Hippocampal formation (tissue), 2 donors: ENCODE results near the gene OR10A3.
"Not testable (repeated sequence)": the region's sequence is repeated elsewhere in the genome, so short reads cannot be mapped to it uniquely, and the experiment has no call there.

ENCODE experiments used
- DNase-seq, 2 donors: peaks; one replicate each; lab custom pipeline; 2025; lab: John Stamatoyannopoulos, UW

The OR10A3 gene

GRCh38 chr11:7941608-7942007 lies at the start of gene OR10A3:
Gene OR10A3, minus strand, starts transcription at chr11:7941708. Its CDS starts 2,188 bp downstream, at chr11:7939520.
- no peak for DNase-seq

- not testable (repeated sequence) for DNase-seq
Observed at GRCh38 chr11:7987560-7987883, 46.0 kb upstream of the OR10A3 start.

DNA sequence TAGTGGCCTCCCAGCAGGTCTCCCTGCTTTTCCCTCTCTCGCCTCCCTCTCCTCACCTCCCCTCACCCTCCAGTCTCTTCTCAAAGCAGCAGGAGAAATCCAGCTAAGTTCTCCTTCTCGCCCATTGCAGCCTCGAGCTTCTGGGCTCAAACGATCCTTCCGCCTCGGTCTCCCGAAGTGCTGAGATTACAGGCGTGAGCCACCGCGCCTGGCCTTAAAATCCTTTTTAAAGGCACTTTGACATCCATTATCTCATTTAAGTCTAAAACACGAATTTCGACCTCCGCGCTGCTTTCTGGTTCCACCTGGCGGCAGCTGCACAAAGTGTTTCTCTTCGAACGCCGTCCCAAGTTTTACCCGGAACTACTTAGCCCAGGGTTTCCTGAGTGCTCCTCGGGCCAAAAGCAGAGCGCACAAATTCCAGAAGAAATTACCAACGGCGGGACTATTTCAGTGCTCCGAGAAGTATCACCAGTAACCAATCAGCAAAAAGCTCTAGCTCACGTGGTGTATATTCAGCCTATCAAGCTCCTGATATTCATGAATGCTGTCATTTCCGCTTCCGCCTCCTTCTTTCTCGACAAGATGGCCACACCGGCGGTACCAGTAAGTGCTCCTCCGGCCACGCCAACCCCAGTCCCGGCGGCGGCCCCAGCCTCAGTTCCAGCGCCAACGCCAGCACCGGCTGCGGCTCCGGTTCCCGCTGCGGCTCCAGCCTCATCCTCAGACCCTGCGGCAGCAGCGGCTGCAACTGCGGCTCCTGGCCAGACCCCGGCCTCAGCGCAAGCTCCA lies 45.5 kb upstream of the OR10A3 start, which contains the start of gene EIF3F:
EIF3F (plus strand) TSS at position 570 of the 792 bp plus-strand sequence; CDS start at position 586, 16 bp downstream.
- peak; percentile 92 to 100 for DNase-seq

DNA sequence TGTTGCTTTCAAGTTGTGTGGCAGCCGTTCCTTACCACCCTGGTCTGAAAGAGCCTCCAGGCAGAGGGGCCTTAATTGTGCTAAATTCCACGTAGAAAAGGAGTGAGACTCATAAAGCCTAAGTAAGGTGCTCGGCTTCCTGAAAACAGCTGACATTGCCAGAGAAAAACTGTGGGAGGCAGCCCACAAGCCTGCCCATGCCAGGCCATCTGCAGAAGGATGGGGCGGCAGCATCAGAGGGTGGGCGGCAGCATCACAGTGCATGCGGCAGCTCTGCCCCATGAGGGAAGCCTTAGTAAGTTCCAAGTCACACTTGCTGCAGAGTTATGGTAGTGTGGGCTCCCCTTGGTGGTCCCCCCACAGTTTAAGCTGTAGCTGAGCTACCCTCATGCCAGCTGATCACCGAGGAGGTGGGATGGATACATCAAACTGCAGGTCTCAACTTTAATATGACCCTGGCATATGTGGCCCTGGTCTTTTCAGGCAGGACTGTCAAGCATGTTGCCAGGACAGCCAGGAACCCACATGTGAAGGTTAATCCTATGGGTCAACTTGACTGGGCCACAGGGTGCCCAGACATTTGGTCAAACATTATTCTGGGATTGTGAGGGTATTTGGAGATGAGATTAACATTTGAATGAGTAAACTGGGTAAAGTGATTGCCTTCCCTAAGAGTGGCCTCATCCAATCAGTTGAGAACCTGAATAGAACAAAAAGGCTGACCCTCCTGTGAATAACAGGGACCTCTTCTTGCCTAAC lies 42.5 kb upstream of the OR10A3 start:
- no peak for DNase-seq

DNA sequence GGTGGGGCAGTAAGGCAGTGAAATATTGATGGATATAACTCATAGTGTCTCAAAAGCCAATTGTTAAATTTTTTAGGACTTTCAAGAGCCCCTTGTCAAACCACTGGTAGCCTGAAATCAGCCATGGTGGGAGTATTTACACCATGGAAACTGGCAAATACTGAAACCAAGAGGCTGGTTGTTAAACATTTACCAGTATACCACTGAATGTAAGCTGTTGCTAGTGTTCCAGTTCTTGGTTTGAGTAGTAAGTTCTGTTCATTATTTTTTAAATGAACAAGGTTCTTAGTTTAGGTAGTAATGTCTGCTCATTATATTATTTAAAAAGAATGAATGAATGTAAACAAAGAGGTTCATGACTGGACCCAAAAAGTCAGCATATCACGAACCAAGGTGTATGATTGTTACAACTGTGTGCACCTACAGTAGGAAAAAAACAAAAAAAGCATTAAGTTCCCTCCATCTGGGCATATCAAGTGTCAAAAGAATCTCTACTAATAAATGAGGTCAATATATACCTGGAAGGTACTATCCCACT lies 41.1 kb upstream of the OR10A3 start:
- no peak for DNase-seq

DNA sequence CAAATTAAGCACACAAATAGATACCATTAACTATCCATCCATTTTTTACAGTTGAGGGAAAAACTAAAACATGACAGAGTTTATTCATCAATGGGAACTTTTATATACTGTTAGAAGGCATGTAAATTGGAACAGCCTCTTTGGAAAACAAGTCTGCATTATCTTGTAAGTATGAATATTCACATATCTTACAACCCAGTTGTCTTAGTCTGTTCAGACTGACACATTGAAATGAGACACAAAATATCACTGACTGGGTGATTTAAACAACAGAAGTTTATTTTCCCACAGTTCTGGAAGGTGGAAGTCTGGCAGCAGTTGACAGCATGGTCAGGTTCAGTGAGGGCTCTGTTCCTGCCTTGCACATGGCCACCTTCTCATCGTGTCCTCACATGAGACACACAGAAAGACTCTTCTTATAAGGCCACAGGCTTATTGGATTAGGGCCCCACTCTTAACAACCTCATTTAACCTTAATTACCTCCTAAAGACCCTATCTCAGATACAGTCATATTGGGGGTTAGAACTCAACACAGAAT lies 40.2 kb upstream of the OR10A3 start:
- DNase-seq, result no peak

DNA sequence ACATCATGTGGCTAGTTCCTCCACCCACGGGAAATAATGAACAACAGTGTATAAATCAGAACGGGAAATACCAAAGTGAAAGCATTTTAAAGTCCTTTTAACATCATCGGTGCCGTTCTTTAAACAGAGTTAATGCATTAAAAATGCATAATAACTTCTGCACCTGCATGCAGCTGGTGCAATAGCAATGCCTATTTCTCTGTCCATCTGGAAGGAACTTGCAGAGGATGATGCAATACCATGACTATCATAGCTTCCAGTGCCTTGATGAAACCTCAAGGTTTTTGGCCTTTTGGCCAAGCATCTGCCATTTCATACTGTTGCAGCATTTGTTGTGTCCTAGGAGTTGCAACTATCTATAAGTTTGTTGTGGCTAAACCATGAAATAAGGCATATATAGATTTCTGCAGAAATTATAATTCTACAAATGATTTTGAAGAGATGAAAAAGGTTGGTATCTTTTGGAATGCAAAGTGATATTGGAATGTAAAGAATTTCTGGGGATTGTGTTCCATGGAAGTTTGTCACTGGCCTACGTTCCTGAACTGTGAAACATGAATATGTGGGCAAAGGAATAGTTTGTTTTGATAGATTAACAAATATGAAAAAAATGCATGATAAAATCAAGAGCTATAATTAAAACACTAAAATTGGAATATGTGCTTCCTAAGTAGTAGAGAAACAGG lies 35.9 kb upstream of the OR10A3 start:
- no peak for DNase-seq

- no peak for DNase-seq
Observed at GRCh38 chr11:7974668-7975067, 33.2 kb upstream of the OR10A3 start.

DNA sequence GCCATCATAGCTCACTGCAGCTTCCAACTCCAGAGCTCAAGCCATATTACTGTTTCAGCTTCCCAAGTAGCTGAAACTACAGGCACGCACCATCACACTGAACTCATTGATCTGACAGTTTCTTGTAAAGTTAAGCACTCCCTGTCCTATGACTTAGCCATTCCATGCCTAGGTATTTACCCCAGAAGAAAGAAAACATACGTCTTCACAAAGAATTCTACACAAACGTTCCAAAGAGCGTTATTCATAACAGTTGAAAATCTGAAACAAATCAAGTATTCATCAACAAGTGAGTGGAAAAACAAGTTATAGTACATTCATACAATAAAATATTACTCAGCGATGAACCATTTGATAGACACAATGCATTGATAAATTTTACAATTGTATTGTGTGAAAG lies 31.5 kb upstream of the OR10A3 start:
- no peak for DNase-seq

- DNase-seq, result no peak
Observed at GRCh38 chr11:7971846-7972245, 30.3 kb upstream of the OR10A3 start.

- DNase-seq, result no peak
Observed at GRCh38 chr11:7969756-7970646, 28.5 kb upstream of the OR10A3 start.

GRCh38 chr11:7968686-7969085 lies 27.2 kb upstream of the OR10A3 start:
- DNase-seq, result no peak

DNA sequence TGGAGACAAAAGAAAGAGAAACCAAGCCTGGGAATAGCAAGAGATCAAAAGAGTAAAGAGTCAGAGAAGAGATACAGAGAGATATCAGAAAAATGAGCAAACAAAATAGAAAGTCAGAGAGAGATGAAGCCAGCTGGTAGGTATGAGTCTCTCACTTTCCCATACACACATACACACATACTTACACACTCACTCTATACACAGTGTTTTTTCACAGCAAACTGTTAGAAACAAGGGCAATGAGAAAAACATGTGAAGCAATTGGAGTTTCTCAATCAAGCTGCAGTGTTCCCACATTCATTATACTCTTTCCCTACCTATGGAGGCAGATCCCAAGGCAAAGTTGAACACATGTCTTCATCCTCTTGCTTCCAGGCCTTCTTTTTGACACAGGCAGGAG lies 26.3 kb upstream of the OR10A3 start:
- DNase-seq, result no peak

- no peak for DNase-seq
Observed at GRCh38 chr11:7967097-7967496, 25.6 kb upstream of the OR10A3 start.

DNA sequence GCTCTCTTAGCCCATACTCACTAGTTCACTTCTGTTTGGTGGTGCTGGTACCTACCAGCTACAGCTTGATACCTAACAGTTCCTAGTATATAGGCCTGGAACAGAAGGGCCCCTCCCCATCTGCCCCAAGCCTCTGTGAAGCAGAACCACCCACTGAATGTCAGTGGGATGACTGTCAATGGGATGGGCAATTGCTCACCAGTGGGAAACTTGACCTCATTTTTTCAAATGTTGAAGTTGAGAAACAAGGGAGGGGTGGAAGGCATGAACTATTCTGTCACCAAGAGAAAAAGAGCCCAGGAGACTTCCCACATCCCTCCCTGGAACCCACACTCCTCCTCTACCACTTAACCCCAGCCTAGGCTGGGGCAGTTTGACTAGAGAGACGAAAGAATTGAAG lies 23.9 kb upstream of the OR10A3 start, which contains the start of gene NLRP10:
NLRP10 (minus strand) TSS at position 62 of the 400 bp plus-strand sequence. CDS start 1,952 bp downstream, outside the sequence.
- DNase-seq, result no peak

GRCh38 chr11:7964873-7965272 lies 23.4 kb upstream of the OR10A3 start:
- no peak for DNase-seq

DNA sequence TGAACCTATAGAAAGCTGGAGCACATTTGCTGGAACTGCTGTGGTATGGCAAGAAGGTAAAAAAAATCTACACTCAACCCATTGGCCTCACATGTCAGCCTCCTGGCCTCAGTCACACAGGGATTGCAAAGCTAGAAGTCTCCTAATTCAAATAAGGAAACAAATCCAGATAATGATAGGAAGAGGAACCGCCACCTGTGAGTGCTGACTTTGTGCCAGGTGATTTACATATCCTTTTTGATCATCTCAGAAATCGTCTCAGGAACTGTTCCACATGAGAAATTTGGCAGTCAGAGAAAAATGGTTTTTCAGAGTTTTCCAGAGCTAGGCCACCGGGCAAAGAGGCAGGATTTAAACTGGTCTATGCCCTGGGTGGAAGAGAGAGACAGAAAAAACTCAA lies 22.8 kb upstream of the OR10A3 start:
- DNase-seq, result no peak

GRCh38 chr11:7955191-7955590 lies 13.7 kb upstream of the OR10A3 start:
- no peak for DNase-seq

DNA sequence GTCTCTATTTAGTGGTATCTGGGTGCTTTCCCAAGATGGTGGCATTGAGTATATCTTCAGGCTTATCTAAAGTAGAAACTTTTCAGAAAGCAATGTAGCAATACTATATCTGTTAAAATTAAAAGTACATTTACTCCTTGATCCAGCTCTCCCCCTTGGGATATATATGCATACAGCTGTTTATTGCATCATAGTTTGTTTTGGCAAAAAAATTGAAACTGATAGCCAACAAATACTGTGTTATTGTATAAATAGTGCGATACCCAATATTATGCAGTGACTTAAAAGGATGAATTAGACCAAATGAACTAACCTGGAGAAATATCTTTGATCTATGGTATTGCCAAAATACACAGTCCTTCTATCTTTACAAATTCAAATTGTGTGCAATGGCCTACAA lies 8.4 kb upstream of the OR10A3 start:
- no peak for DNase-seq

DNA sequence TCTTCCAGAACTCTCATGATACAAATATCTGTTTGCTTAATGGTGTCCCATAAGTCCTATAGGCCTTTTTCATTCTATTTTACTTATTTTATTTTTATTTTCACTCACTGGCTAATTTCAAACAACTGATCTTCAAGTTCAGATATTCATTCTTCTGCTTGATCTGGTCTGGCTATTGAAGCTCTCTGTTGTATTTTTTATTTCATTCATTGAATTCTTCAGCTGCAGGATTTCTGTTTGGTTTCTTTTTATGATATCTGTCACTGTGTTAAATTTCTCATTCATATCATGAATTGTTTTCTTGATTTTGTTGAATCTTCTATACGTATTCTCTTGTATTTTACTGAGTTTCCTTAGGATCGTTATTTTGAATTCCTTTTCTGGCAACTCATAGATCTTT lies 2.6 kb upstream of the OR10A3 start:
- DNase-seq, result no peak

DNA sequence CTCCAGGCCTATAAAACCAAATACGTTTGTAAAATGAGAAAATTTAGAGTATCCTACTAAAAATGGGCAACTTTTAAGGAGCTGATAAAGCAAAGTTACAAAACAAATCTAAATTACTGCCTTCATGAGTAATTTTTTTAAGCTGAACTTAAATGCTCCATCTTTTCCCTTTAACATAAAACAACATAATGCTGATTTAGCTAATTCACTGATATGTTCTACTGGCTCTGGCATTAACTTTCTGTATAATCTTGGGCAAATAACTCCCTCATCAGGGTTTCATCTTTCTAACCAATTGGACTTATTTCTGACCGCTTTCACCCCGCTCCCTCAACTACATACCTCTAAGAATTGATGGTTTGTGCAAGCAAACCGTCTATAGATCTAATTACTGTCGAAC lies 362 bp downstream of the OR10A3 start:
- DNase-seq, result no peak
